Ovary (tissue), 9 donors: ENCODE results near the gene CCR3. TPM values are rescaled to one million over a fixed set of nuclear protein-coding genes. Genes with fewer than 3 reads are reported as not detected.

ENCODE experiments used
- DNase-seq, 5 donors: peaks; one replicate each; pipeline ENCODE4 v3.0.0-alpha.2; 2019 to 2020
- H3K27ac ChIP-seq, 2 donors: fragments of 200-600 bp; one replicate each; pipeline versions ENCODE4 v1.5.1 to v1.8.0; 2019 to 2022
- H3K27me3 ChIP-seq: fragments of 200-600 bp; one replicate; pipeline ENCODE4 v1.8.0; 2022
- H3K36me3 ChIP-seq: fragments of 200-600 bp; sonication (generic); one replicate; pipeline ENCODE4 v1.5.1; 2019
- H3K4me1 ChIP-seq: one replicate; pipeline ENCODE4 v1.8.1; 2013; ENCODE audit warnings: mild to moderate bottlenecking, moderate library complexity; ENCODE audit not compliant: insufficient read depth
- H3K4me3 ChIP-seq: fragments of 200-600 bp; sonication (generic); one replicate; pipeline ENCODE4 v1.5.1; 2017
- H3K9me3 ChIP-seq, 2 donors: fragments of 200-600 bp in 1 of 2; sonication (generic) in 1 of 2; one replicate each; pipeline versions ENCODE4 v1.5.1 to v1.8.1; 2013 to 2019; ENCODE audit warnings: mild to moderate bottlenecking in 1 of 2, moderate library complexity in 1 of 2
- EP300 ChIP-seq: sonication (generic); formaldehyde crosslinking; IDR thresholded peaks from one replicate; pipeline ENCODE4 v1.6.1; 2017; ENCODE audit warnings: antibody characterized with exemption
- POLR2A ChIP-seq: fragments of 450-650 bp; IDR thresholded peaks from one replicate; pipeline ENCODE4 v1.6.1; 2017; ENCODE audit warnings: antibody characterized with exemption, mild to moderate bottlenecking, moderate library complexity
- WGBS, 3 donors: extraction: QIAGEN DNeasy Blood & Tissue Kit in 1 of 3; methylation state at CpG; one replicate each; pipeline versions ENCODE4 v1.1.5 to v1.1.7; 2013 to 2017; 5-methylcytosine and 5-hydroxymethylcytosine counted together
- intact Hi-C, 4 donors: fragments of 100-400 bp; cut with DNase I; formaldehyde crosslinking; loops; one replicate each; pipeline versions ENCODE4 v1.11.0 to v1.15.1; 2022 to 2023
- polyA plus RNA-seq, 2 donors: library from polyadenylated mRNA; stranded (reverse); fragments of 200-250 nt in 1 of 2; fragments of 350-450 nt in 1 of 2; fragmentation: Illumina TruSeq in 1 of 2; extraction: RNeasy Lipid Tissue Mini Kit (QIAGEN cat#74804) in 1 of 2; gene quantifications; one replicate each; pipeline ENCODE4 v1.2.3, GENCODE V29; 2013 to 2014
- total RNA-seq, 7 donors: library from RNA; depleted of rRNA in 2 of 7; stranded (reverse); fragments of >200 nt in 2 of 7; fragmentation: NEBNext Ultra II Directional in 3 of 7; extraction: Animal tissue kit (Norgen Biotek cat#: 25700) in 3 of 7; gene quantifications; one replicate each; pipeline versions ENCODE4 v1.1.0 to v1.2.4, GENCODE V29; 2016 to 2023
- TF ChIP-seq, protein P1 (sequence below), 3 donors: fragments of 450-650 bp in 2 of 3; fragments of 200-600 bp in 1 of 3; IDR thresholded peaks; one replicate each; pipeline versions ENCODE4 v1.5.1 to v1.8.0; 2016 to 2022; ENCODE audit warnings: antibody characterized with exemption in 3 of 3, mild to moderate bottlenecking in 1 of 3
- donor health status: DM: no; HTN: no; CAD: no; lungs with moderate emphysema.
- donor health status: DM: no; HTN: no; CAD: no.
- donor health status: Bipolar disorder and iron deficiency.
- donor health status: DM: yes; HTN: yes; CAD: no.
- donor health status: DM: no; HTN: no; CAD: no.
- donor health status: DM: yes; HTN: yes; CAD: no.

CCR3 gene
- total and polyA plus RNA-seq, 9 donors, result not detected

DNA sequence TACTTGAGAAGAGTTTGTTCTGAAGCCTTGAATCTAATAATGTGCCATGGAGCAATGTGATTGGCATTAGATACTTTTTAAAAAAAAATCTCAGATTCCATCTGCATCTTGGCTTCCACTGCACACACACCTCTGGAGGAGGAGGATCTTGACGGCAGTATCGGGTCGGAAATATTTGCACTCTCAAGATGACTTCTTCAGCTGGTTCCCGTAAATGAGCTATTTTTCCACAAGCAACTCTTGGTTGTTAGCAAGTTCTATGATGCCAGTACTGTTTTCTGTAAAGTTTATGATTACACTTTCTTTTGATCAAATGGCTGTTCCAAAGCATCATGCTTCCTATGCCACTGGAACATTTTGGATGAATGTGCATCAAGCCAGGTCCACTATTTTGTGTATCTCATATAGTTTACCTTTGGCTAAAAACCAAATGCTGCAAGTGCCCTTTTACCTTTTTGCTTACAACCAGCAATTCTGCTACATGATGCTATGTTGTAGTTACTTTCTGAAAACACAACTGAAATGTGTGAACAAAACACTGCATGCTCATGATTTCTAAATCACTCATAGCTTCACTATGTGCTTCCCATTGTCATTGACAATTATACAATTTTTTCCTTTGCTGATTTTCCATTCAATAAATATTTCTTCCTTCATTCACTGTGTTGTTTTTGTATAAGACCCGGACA, 43.8 kb downstream of the CCR3 start:
- DNase-seq, result no peak

GRCh38 chr3:46286947-46287565, 44.8 kb downstream of the CCR3 start:
- no peaks in the 10 kb centered on the region for H3K27me3 ChIP-seq
- intact Hi-C loops, result no loop called here
- no peaks in the 10 kb centered on the region for H3K4me1 ChIP-seq
- no peak overlapping the region for H3K27ac ChIP-seq
- no peaks in the 10 kb centered on the region for H3K9me3 ChIP-seq
- 61 to 74% (median 64%) methylated on average over 5 of the region's 5 CpGs for WGBS, 3 donors
- TF ChIP-seq EP300, result no peak
- TF ChIP-seq, protein P1, sequence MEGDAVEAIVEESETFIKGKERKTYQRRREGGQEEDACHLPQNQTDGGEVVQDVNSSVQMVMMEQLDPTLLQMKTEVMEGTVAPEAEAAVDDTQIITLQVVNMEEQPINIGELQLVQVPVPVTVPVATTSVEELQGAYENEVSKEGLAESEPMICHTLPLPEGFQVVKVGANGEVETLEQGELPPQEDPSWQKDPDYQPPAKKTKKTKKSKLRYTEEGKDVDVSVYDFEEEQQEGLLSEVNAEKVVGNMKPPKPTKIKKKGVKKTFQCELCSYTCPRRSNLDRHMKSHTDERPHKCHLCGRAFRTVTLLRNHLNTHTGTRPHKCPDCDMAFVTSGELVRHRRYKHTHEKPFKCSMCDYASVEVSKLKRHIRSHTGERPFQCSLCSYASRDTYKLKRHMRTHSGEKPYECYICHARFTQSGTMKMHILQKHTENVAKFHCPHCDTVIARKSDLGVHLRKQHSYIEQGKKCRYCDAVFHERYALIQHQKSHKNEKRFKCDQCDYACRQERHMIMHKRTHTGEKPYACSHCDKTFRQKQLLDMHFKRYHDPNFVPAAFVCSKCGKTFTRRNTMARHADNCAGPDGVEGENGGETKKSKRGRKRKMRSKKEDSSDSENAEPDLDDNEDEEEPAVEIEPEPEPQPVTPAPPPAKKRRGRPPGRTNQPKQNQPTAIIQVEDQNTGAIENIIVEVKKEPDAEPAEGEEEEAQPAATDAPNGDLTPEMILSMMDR (IDR thresholded peaks at IDR 0.05), result no peak
- no peak for TF ChIP-seq POLR2A
- no peaks in the 10 kb centered on the region for H3K36me3 ChIP-seq
- DNase-seq, result no peak
- H3K4me3 ChIP-seq, result no peak overlapping the region

More for the DNA sequence above, 43.8 kb downstream of the CCR3 start:
- 72 to 87% (median 85%) methylated on average over 5 of the region's 5 CpGs for whole genome bisulfite sequencing, 3 donors
- Histone ChIP-seq H3K27ac (no peak overlapping the region), H3K36me3 (no peaks in the 10 kb centered on the region), H3K4me1 (no peaks in the 10 kb centered on the region), H3K9me3 (no peaks in the 10 kb centered on the region), H3K27me3 (no peaks in the 10 kb centered on the region), H3K4me3 (no peak overlapping the region)
- intact Hi-C loops, result no loop called here
- TF ChIP-seq, protein P1 (IDR thresholded peaks at IDR 0.05), result no peak
- TF ChIP-seq POLR2A (no peak), EP300 (no peak)

- intact Hi-C loops, result no loop called here
- TF ChIP-seq EP300, result no peak
- TF ChIP-seq, protein P1 (IDR thresholded peaks at IDR 0.05), result no peak
- no peak for TF ChIP-seq POLR2A
- H3K9me3 ChIP-seq, result no peaks in the 10 kb centered on the region
- H3K4me3 ChIP-seq, result no peak overlapping the region
- no peaks in the 10 kb centered on the region for H3K36me3 ChIP-seq
- no peak for DNase-seq
- WGBS, 3 donors, result 86 to 97% (median 88%) methylated on average over 1 of the region's 1 CpG
- H3K27ac ChIP-seq, result no peak overlapping the region
- H3K4me1 ChIP-seq, result no peaks in the 10 kb centered on the region
- no peaks in the 10 kb centered on the region for H3K27me3 ChIP-seq
Measured at GRCh38 chr3:46289551-46289950, 47.3 kb downstream of the CCR3 start.

DNA sequence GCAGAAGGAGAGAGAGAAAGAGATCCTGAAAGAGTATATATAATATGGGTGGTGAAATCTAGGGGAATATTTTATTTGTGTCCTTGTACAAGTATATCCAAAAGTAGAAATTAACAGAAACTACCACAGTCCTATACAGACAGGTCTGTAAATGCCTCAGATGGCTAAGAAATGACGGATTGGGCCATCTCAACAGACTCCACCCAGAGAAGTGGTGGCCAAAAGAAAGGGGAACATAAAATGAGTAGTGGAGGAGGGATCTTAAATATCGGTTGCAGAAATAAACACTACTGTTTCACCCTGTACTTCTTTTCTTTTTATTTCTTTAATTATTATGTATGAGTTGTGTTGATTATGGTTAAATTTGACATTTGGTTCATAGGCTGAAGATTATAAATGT, 47.7 kb downstream of the CCR3 start:
- no peaks in the 10 kb centered on the region for H3K4me1 ChIP-seq
- no peaks in the 10 kb centered on the region for H3K36me3 ChIP-seq
- intact Hi-C loops, result no loop called here

More for the DNA sequence above, 47.7 kb downstream of the CCR3 start:
- 73 to 76% (median 76%) methylated on average over 2 of the region's 2 CpGs for WGBS, 3 donors
- Histone ChIP-seq H3K27ac (no peak overlapping the region), H3K4me3 (no peak overlapping the region), H3K27me3 (no peaks in the 10 kb centered on the region), H3K9me3 (no peaks in the 10 kb centered on the region)
- TF ChIP-seq, protein P1 (IDR thresholded peaks at IDR 0.05), result no peak
- no peak for DNase-seq
